Measurements from ENCODE around the gene PLAU.
"Not testable (repeated sequence)": the region's sequence is repeated elsewhere in the genome, so short reads cannot be mapped to it uniquely, and the experiment has no call there.

- TF ChIP-seq POLR2A (IDR thresholded peaks at IDR 0.05; ENCODE audit: extremely low read depth, insufficient read length); CTCF (IDR thresholded peaks at IDR 0.05; ENCODE audit: low read depth, low read length); MYC (IDR thresholded peaks at IDR 0.05; ENCODE audit: low read depth, low read length); MAX (IDR thresholded peaks at IDR 0.05; ENCODE audit: low read depth, low read length): not testable (repeated sequence)
These were observed 8.5 kb downstream of the PLAU start for GRCh38 chr10:73919481-73919880.

Data from NB4 (cell line).